Esophagus muscularis mucosa (tissue), 4 donors: Measurements from ENCODE around the gene PTPRD. TPM values are rescaled to one million over a fixed set of nuclear protein-coding genes. Genes with fewer than 3 reads are reported as not detected.
"Not testable (repeated sequence)": the region's sequence is repeated elsewhere in the genome, so short reads cannot be mapped to it uniquely, and the experiment has no call there.

Experiments used
- DNase-seq: peaks from one replicate; pipeline ENCODE4 v3.0.0-alpha.2; 2017; ENCODE audit errors: extremely low spot score
- H3K27ac ChIP-seq, 4 donors: fragments of 200-600 bp; sonication (generic); replicated peaks in 1 of 4; 1 replicate in 3 of 4; 2 replicates in 1 of 4; pipeline ENCODE4 v1.5.1; 2016 to 2019; ENCODE audit warnings: mild to moderate bottlenecking in 1 of 4
- H3K27me3 ChIP-seq, 4 donors: fragments of 200-600 bp; sonication (generic); one replicate each; pipeline versions ENCODE4 v1.5.1 to v1.6.0; 2016 to 2019
- H3K36me3 ChIP-seq, 4 donors: fragments of 200-600 bp; sonication (generic); one replicate each; pipeline ENCODE4 v1.5.1; 2016 to 2019
- H3K4me1 ChIP-seq, 4 donors: fragments of 200-600 bp; sonication (generic); one replicate each; pipeline ENCODE4 v1.5.1; 2016 to 2019
- H3K4me3 ChIP-seq, 4 donors: fragments of 200-600 bp; sonication (generic); 1 replicate in 2 of 4; 2 replicates in 2 of 4; pipeline ENCODE4 v1.5.1; 2016 to 2019; ENCODE audit warnings: mild to moderate bottlenecking in 4 of 4, moderate library complexity in 1 of 4
- H3K9me3 ChIP-seq, 4 donors: fragments of 200-600 bp; sonication (generic); 1 replicate in 3 of 4; 2 replicates in 1 of 4; pipeline ENCODE4 v1.5.1; 2016 to 2019
- EP300 ChIP-seq: sonication (generic); formaldehyde crosslinking; IDR thresholded peaks from one replicate; pipeline ENCODE4 v1.6.1; 2017; ENCODE audit warnings: antibody characterized with exemption
- POLR2A ChIP-seq: fragments of 450-650 bp; IDR thresholded peaks from one replicate; pipeline ENCODE4 v1.6.1; 2017; ENCODE audit warnings: antibody characterized with exemption, moderate library complexity, mild to moderate bottlenecking, low read depth
- POLR2AphosphoS5 ChIP-seq, 2 donors: sonication (generic); formaldehyde crosslinking; IDR thresholded peaks; one replicate each; pipeline ENCODE4 v1.6.1; 2017; ENCODE audit warnings: antibody characterized with exemption in 2 of 2
- WGBS: methylation state at CpG from one replicate; pipeline ENCODE4 v1.1.5; 2018; 5-methylcytosine and 5-hydroxymethylcytosine counted together
- intact Hi-C: fragments of 100-400 bp; cut with DNase I; formaldehyde crosslinking; loops from one replicate; pipeline ENCODE4 v1.15.1; 2023
- total RNA-seq, 4 donors: library from RNA; depleted of rRNA; stranded (reverse); fragments of >200 nt; gene quantifications; one replicate each; pipeline versions ENCODE4 v1.1.0 to v1.2.1, GENCODE V29; 2016
- TF ChIP-seq, protein P1 (sequence below), 3 experiments: fragments of 200-600 bp in 2 of 3; fragments of 450-650 bp in 1 of 3; sonication (generic) in 2 of 3; IDR thresholded peaks; one replicate each; pipeline ENCODE4 v1.5.1; 2017 to 2019; ENCODE audit warnings: antibody characterized with exemption in 3 of 3, mild to moderate bottlenecking in 2 of 3, moderate library complexity in 1 of 3

The PTPRD gene
- total RNA-seq, 4 donors from 2014 or later, result 4.1 to 6.6 (median 5.0) TPM

DNA sequence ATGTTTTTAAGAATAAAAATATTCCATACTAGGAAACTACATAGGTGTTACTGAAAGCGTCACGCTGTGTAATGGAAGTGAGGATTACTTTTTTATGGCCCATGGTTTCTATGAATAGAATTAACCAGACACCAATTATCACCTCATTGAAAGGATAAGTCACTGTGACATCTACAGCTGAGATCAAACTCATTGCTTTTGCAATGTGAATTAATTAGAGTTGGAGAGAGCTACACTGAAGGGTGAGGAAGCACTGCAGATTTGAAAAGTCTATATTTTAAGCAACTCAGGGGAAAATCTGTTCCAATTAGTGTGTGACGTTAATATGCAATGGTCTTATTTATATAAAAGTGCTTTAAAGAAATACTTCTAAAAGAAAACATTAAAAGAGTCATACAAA, 1513.2 kb downstream of the PTPRD start:
- 82% methylated on average over 3 of the region's 3 CpGs for WGBS
- H3K27me3 ChIP-seq, result no peaks in the 10 kb centered on the region
- intact Hi-C loops, result no loop called here
- no peaks in the 10 kb centered on the region for H3K4me1 ChIP-seq
- TF ChIP-seq POLR2A, result no peak
- H3K27ac ChIP-seq, result no peak overlapping the region
- no peak for DNase-seq
- H3K4me3 ChIP-seq, result no peak overlapping the region
- H3K9me3 ChIP-seq, result no peaks in the 10 kb centered on the region
- no peaks in the 10 kb centered on the region for H3K36me3 ChIP-seq

DNA sequence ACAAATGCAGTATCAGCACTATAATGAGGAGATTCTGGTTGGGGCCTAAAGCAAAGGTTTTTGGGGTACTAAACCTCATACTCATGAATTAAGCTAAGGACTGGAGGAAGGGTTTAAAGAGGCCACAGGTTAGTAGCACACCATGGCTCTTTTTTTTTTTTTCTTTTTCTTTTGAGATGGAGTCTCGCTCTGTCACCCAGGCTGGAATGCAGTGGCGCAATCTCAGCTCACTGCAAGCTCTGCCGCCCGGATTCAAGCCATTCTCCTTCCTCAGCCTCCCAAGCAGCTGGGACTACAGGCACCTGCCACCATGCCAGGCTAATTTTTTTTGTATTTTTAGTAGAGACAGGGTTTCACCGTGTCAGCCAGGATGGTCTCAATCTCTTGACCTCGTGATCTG, 1515.5 kb downstream of the PTPRD start:
- intact Hi-C loops, H3K9me3 ChIP-seq, H3K27me3 ChIP-seq, H3K4me1 ChIP-seq, H3K36me3 ChIP-seq, DNase-seq, H3K4me3 ChIP-seq, H3K27ac ChIP-seq: not testable (repeated sequence)
- 89% methylated on average over 6 of the region's 6 CpGs for WGBS

DNA sequence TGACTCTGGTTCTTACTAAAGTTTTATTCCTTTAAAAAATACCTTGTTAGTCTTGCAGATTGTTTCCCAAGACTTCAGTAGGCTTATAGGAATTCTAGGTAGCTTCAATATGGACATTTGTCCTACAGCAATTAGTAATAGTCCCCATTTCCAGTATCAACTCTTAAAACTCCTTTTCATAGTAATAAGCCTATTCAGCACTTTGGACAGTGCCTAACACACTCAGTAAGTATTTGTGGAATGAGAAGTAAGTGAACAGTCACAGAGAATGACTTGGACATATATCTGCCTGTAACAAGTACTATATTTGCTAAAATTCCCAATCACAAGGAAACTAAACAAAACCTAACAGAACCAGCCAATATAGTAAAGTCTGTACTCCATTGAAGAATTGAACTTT, 1521.4 kb downstream of the PTPRD start:
- no peaks in the 10 kb centered on the region for H3K4me1 ChIP-seq
- no peaks in the 10 kb centered on the region for H3K36me3 ChIP-seq
- no peak for TF ChIP-seq POLR2AphosphoS5 (IDR thresholded peaks at IDR 0.05)
- no peak for TF ChIP-seq EP300
- no peak for TF ChIP-seq POLR2A
- TF ChIP-seq, protein P1, sequence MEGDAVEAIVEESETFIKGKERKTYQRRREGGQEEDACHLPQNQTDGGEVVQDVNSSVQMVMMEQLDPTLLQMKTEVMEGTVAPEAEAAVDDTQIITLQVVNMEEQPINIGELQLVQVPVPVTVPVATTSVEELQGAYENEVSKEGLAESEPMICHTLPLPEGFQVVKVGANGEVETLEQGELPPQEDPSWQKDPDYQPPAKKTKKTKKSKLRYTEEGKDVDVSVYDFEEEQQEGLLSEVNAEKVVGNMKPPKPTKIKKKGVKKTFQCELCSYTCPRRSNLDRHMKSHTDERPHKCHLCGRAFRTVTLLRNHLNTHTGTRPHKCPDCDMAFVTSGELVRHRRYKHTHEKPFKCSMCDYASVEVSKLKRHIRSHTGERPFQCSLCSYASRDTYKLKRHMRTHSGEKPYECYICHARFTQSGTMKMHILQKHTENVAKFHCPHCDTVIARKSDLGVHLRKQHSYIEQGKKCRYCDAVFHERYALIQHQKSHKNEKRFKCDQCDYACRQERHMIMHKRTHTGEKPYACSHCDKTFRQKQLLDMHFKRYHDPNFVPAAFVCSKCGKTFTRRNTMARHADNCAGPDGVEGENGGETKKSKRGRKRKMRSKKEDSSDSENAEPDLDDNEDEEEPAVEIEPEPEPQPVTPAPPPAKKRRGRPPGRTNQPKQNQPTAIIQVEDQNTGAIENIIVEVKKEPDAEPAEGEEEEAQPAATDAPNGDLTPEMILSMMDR (IDR thresholded peaks at IDR 0.05), result no peak
- no peak overlapping the region for H3K4me3 ChIP-seq
- DNase-seq, result no peak
- intact Hi-C loops, result no loop called here
- no peak overlapping the region for H3K27ac ChIP-seq
- H3K27me3 ChIP-seq, result no peaks in the 10 kb centered on the region
- H3K9me3 ChIP-seq, result no peaks in the 10 kb centered on the region

DNA sequence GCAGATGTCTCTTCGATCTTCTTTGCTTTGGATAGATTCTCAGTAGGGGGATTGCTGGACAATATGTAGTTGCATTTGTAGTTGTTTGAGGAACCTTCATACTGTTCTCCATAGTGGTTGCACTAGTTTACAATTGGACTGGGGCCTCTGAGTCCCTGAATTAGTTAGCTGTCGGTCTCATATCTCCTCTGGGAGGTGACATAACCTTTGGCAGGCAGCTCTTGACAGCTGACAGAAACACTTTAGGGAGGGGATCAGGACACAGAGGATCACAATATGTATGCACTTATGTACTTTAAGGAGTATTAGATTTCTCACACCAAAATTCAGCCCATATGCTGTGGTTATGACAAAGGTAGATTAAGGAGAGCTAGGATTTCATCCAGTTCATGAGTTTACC, 1533.3 kb downstream of the PTPRD start:
- TF ChIP-seq, protein P1 (IDR thresholded peaks at IDR 0.05), result no peak
- Histone ChIP-seq H3K4me3 (no peak overlapping the region), H3K4me1 (no peaks in the 10 kb centered on the region), H3K27me3 (no peaks in the 10 kb centered on the region), H3K9me3 (peaks cover 0 to 7% (median 3%) of the 10 kb centered on the region in 4 donors), H3K27ac (no peak overlapping the region), H3K36me3 (no peaks in the 10 kb centered on the region)
- no peak for DNase-seq
- 69% methylated on average over 2 of the region's 2 CpGs for WGBS
- intact Hi-C loops, result no loop called here

DNA sequence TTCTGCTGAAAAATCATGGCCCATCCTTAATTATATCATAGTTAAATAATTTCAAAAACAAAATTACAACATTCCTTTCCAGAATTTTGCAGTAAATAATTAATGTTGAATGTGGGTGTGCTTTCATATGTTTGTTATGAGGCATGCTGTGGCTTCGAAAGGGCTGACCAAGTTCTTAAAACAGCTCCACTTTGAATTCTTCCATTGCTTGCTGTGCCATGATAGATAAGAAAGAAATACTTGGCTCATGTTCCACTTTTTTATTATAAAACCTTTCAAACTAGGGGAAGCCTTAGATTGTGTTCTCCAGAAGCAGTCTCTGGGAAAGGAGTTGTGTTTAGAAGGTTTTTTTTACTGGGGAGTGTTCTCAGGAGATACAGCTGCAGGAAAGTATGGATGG, 1534.5 kb downstream of the PTPRD start:
- 79% methylated on average over 1 of the region's 1 CpG for WGBS
- TF ChIP-seq POLR2A, result no peak
- TF ChIP-seq EP300, result no peak
- TF ChIP-seq, protein P1 (IDR thresholded peaks at IDR 0.05), result no peak
- no peak for TF ChIP-seq POLR2AphosphoS5 (IDR thresholded peaks at IDR 0.05)
- intact Hi-C loops, result no loop called here

DNA sequence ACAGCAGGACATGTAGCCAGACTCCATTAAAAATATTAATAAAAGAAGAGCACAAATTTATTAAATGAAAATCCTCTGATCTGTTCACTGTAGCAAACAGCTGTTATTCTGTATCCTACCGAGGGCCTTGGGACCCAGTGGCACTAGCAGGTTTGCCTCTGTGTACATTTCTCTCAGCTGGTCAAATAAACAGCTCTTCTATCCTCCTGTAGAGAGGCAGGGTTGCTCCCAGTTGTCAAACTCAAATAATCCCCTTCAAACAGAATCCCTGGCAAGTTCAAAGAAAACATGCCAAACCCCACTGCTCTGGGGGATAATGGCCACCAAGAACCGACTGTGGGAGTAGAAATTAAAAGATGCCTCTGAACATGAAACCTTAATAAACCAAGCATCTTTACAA, 1551.2 kb downstream of the PTPRD start:
- no peak overlapping the region for H3K4me3 ChIP-seq
- 15% methylated on average over 2 of the region's 2 CpGs for WGBS
- H3K27me3 ChIP-seq, result no peaks in the 10 kb centered on the region
- H3K27ac ChIP-seq, result no peak overlapping the region
- no peak for DNase-seq
- intact Hi-C loops, result no loop called here
- H3K36me3 ChIP-seq, result no peaks in the 10 kb centered on the region
- no peaks in the 10 kb centered on the region for H3K4me1 ChIP-seq
- no peaks in the 10 kb centered on the region for H3K9me3 ChIP-seq
- TF ChIP-seq EP300, result no peak
- TF ChIP-seq, protein P1 (IDR thresholded peaks at IDR 0.05), result no peak

More for the DNA sequence above, 1534.5 kb downstream of the PTPRD start:
- H3K36me3 ChIP-seq, result no peaks in the 10 kb centered on the region
- DNase-seq, result no peak
- H3K27me3 ChIP-seq, result no peaks in the 10 kb centered on the region
- H3K27ac ChIP-seq, result no peak overlapping the region
- H3K4me3 ChIP-seq, result no peak overlapping the region
- no peaks in the 10 kb centered on the region for H3K4me1 ChIP-seq
- peaks cover 0 to 7% (median 3%) of the 10 kb centered on the region in 4 donors for H3K9me3 ChIP-seq
